Activated CD8-positive, alpha-beta memory T cell treated with anti-CD3 and anti-CD28 coated beads, Interleukin-2, amount 50 U/mL, for 1 hour (primary cell): Measurements from ENCODE around the gene KRT6A.

Experiments used
- DNase-seq: peaks from one replicate; pipeline ENCODE4 v3.0.0-alpha.2; 2020; ENCODE audit errors: extremely low read depth

Gene KRT6A

DNA sequence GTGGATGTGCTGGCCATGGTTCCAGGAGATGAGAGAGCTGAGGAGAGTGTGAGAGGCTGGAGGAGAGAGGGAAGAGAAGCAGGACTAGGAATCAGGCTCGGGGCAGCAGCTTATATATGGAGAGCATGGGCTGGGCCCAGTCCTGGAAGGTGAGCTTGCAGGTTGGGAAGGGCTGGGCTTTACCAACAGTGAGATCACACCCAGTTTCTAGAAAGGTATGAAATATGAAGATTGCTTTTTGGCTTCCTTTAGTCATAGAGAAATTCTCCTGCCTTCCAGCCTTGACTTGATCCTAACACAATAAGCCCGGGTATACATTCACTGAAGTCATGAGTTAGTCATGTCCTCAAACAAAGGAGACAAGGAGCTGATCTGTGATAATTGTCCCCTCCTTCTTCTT is at the start of gene KRT6A:
KRT6A (minus strand) TSS at position 86 of the 400 bp plus-strand sequence; CDS start at position 17, 69 bp downstream.
- no peak for DNase-seq

DNA sequence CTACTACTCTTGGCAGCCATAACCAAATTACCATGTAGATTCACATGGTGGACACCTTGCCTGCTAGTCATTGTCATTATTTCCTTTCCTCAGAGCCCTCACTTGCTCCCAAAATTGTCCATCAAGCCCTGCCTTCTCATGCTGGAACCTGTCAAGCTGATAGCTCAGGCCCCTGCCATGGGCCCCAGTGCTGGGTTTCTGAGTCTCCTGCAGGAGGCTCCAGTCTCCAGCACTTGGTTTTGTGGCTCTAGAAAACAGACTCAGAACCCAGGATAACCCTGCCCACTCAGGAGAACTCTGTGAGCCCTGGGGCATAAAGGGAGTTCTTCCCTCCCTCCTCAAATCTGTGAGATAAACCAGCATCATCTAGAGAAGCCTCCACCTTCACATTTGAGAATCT is 49.1 kb upstream of the KRT6A start:
- DNase-seq: no peak

DNA sequence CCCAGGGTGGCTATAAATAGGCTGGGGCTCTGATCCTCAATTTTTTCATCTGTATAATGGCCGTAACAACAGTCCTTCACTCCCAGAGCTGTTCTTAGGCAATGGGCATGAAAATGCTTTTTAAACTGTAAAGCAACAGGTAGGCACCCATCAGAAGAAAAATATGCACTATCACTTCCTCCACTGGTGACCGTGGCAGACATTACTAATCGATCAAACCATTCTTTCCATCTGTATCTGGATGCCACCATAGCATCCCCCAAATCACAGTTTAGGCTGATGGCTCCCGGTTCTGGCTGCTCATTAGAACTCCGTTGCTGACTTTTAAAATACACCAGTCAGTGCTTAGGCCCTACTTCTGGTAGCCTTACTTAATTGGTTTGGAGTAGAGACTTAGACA is 48.7 kb upstream of the KRT6A start:
- DNase-seq: no peak

DNA sequence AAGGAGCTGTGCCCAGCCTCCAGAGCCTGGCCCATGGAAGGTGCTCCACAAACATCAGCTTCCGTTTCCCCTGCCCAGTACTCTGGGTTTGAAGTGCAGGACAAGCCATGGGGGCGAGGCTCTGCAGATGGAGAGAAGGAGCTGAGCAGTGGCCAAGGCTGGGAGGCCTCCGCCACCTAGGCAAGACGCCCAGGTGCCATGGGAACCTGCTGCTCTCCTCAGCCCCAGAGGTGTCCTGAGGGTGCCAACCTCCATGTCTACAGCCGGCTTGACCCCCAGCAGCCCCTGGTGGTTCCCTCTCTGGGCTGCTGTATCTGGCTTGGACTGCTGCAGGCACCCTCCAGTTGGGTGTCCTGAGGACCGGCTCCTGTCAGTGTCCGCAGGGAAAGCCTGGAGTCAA is 47.5 kb upstream of the KRT6A start:
- DNase-seq: no peak

DNA sequence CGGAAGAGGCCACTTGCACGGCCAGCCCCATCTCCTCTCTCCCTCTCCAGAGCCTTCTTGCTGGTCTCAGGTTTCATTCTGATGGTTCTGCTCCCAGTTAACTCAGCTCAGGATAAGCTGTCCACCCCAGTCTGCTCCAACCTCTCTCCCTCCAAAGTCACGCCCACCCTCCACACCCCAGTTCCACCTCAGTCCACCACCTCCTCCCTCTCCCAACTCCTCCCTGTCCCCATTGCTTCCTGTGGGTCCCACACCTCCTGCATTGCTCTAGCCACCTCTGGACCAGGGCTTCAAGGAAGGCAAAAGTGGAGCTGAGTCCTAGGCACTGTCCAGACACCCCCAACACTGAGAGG is 46.7 kb upstream of the KRT6A start:
- DNase-seq: no peak

DNA sequence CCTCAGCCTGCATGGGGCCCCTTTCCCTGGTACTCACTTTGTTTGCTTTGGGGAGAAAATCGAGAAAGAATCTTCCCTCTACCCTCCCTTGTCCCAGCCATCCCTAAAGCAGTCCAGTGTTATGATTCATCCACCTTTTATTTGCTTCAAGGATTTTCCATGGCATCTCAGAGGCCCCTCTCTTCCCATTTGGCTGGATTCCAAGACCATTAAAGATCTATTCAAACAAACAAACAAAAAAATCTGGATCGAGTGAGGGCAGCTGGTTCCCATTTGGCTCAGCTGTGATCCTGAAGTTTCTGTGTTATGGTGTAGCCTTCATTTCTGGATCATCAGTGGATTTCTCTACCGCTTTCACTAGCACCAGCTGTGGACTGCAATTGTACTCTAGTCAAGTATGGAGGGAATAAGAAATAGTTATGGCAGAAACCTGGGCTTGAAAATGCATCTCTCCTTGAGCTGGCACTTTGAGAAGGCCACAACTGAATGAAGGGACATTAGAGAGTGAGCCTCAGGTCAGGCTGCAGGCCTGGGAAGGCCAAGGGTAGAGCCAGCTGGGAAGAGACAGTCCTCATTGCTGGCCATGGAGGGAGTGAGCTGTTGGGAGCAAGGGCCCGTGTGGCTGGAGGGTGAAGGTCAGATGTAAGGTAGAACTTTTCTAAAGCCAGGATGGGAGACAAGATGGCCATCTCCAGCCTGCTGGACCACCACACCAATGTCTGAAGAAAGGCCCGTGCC is 46.2 kb upstream of the KRT6A start:
- DNase-seq: no peak

DNA sequence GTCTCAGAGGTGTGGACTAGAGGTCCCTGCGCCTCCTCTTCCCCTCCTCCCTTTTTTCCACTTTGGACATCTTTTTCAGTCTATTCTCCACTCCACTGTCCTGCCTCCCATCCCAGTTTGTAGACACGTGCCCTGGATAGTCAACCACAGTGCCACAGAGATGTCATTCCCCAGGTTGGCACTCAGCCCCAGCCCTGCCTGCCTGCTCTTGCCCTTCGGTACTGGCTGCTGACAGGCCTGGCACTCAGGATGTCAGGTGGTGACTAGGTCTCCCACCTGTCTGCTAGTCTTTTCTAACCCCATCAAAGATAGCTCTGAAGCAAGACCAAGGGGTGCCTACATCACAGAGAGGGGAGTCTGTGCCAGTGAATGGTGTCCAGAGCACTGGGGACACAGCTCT is 44.0 kb upstream of the KRT6A start:
- DNase-seq: no peak

DNA sequence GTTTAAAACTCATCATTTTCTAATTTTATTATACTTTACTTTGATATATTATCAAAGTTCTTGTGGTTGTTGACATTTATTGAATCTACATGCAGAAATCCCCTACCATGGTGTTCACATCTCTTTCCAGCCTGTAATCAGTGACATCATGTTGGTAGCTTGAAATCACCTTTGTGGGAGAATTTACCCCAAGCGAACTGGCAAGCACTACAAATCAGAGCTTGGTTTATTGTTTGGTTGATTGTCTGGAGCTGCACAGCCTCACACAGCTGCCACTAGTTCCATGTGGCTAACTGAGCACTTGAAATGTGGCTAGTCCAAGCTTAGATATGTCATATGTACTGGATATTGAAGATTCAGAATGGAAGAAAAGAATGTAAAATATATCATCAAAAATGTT is 42.5 kb upstream of the KRT6A start:
- no peak for DNase-seq

DNA sequence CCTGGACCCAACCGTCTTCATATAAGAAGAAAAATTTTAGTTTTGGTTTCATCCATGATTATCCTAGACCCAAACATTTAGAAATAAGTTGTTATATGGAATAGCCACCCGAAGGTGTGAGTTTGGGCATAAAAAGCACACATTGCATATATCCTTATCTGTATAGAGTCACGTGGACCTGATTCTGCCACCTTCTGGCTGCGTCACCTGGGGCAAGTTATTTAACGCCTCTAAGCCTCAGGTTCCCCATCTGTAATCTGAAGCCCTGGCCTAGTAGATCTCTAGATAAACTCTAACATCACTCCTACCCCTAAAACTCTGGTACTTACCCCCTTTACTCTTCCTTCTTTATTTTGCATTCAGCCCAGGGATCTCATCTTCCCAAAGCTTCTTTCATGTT is 41.4 kb upstream of the KRT6A start:
- no peak for DNase-seq

DNA sequence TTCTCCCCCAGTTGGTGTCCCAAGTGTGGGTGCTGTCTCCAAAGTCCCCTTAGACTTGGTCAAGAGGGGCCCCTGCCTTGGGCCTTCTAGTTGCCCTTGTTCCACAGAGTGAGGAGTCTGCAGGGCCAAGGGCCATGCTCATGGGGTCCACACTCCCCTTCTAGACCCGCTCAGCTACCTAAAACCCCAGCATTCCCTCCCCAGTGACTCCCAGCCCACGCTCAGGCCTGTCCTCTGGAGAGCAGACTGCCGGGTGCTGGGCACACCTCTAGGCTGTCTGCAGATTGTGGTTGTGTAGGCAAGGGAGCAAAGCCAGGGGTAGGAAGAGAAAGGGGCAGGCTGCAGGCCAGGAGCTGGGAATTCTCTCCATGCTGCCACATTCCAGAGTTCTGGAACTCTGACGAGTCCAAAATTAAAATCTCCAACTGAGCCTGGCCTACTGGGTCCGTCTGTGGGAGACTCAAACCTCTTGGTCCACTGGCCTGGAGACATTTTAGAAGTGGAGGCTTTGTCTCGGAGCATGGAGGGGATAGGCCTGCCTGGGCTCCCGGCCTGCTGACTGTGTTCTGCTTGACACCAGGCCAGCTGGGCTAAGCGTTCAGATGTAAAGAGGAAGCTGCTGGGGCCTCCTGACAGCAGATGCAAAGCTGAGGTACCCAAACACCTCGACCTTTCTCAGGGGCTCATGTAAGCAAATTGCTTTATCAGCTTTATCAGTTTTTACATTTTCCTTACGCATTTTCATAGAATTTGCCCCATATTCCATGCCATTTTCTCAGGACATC is 40.8 kb upstream of the KRT6A start:
- no peak for DNase-seq

DNA sequence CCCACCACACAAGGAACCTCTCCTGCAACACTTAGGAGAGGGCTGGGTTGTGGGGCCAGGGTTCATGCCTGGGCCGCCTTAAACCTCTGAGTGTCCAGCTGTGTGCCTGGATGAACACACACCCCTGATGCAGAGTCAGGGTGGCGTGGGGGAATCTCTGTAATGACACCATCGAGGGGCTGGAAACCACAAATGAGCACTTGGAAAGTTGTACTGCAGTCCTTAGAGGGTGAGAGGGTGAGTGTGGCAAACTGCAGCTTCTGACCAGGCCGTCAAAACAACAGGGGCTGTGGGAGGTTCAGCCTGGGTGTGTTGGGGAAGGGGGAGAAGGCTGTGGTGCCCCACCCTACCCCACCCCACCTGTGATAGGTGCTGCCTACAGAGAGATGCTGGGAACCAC is 39.6 kb upstream of the KRT6A start:
- DNase-seq: no peak

DNA sequence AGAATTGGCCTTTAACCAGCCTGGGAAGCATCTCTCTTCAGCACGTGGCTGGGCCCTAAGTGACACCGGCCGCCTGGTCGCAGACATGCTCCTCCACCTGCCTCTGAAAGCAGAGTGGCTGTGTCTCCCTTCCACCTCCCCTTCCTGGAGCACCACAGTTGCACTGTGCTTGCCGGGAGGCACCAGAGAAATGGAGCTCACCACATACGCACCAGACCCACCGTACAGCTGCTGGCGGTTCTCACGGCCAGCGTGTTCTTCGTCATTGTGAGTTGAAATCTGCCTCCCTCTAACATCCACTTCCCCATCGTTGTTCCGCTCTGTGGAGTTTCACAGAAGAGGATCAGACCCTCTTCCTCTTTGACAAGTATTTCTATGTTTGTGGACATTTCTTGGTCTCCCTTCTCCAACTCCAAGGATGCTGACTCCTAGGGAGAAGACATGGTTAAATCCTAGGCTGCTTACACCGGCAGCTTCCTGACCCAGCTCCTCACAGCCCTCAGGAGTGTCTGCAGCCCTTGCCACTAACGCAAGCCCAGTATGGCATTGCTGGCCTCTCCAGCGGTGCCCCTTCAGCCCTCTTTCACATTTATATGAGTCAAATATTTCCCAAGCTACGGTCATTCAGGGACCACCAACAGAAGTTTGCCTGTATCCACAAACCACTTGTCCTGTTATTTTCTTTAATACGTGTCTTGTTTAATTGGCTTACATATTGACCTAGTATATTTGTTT is 38.7 kb upstream of the KRT6A start:
- no peak for DNase-seq

DNA sequence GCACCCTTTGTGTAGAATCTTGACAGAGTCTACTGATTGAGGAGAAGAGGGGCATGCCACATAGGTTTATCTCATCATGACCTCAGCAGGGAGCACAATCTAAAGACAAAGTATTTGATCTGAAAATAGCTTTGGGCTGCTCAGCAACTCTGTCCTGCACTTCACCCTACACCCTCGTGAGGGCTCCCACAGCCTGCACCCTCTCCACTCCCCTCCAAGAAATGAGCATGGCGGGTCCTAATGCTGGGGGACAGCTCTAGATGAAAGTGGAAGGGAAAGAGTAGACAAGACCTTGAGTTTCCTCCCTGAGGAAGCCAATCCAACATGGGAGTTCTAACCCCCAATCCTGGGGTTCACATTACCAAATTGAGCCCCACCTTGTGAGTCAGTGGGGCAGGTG is 37.8 kb upstream of the KRT6A start:
- no peak for DNase-seq

DNA sequence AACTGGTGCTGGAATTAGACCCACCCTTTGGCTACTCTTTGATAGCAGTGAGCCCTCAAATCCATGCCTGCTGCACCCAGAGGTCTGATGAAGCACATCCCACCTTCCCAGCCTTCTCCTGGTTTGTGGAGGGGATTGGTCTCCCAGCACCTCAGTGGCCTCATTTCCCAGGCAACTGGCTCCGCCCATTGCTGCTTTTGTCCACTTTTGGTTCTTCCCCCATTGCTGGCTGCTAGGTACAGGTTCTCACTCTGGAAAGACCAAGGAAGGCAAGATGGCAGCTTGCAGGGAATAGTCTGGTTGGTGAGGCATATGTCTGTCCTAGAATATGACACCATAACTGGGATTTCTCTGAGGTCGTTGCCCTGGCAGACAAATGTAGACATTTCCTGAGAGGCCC is 37.3 kb upstream of the KRT6A start:
- DNase-seq: no peak

DNA sequence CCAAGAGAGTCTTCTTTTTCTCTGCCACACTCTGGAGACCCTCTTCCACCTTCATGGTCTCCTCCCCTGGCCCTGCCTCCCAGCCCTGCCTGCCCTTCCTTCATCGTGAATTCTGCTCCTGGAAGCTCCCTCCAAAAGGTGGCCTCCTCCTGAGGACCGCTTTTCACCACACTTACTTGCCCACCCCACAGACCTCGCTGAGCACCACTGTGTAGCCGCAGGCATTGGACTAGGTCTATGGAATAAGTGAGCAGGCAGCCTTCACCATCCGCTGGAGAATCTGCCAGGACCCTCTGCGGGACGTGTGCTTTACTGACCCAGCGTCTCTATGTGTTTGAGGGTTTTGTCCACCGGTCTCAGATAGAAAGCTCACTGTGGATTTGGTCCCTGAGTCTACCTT is 36.8 kb upstream of the KRT6A start:
- DNase-seq: no peak

DNA sequence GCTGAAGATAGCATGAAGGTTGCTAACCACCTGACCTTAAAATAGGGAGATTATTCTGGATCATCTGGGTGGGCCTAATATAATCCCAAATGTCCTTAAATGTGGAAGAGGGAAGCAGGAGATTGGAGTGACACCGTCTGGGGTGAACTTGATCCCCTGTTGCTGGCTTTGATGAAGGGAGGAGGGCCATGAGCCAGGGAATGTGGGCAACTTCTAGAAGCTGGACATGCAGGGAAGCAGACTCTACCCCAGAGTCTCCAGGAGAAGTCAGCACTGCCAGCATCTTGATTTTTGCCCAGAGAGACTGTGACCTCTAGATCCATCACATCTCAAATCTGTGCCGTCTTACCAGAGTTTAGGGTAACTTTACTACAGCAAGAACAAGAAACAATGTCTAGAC is 36.4 kb upstream of the KRT6A start:
- no peak for DNase-seq

DNA sequence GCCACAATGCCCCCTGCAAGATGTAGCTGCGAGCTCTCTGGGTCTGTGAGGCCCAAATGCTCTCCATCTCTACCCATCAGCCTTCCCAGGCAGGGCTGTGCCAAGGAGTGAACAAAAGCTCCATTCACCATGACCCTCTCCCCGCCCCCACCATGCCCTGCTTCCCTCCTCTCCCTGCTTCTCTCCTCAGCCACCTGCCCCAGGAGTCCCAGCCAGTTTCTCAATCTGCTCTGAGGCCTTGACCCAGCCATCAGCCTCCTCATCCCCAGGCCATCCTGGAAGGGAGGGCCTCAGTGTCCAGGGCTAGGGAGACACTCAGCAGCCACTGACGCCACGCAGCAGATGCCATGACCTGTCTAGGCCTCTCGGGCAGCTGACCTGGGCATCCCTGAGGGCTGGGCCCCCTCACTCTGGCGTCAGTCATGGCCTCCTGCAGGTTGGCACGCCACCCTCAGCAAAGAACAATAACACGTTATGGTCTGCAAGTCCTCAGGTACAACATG is 35.6 kb upstream of the KRT6A start:
- no peak for DNase-seq

DNA sequence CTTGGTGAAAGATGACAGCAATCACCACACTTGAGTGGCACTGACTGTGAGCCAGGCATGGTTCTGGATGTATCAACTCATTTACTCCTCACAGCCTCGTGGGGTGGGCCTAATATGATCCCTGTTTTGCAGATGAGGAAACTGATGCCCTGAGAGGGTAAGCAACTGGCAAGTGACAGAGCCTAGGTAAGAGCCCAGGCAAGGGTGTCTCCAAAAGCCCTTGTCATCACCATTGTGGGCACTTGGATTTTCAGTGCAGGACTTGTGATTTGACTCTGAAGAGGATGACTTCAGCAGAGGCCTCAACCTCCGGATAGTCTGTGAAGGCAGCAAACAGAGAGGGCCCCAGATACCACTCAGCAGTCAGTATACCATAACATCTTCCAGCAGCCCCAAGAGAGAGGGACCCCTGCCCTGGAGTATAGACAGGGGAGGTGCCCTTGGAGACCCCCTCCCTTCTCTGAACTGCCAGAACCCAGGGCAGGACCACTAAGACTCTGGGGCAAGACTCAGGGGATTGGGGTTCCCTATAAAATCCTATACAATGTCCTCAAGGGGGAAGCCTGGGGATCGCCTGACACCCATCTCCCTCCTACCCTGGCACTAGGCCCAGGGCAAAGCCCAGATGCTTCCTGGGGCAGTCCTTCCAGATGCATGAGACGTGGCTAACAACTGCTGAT is 34.2 kb upstream of the KRT6A start:
- no peak for DNase-seq

DNA sequence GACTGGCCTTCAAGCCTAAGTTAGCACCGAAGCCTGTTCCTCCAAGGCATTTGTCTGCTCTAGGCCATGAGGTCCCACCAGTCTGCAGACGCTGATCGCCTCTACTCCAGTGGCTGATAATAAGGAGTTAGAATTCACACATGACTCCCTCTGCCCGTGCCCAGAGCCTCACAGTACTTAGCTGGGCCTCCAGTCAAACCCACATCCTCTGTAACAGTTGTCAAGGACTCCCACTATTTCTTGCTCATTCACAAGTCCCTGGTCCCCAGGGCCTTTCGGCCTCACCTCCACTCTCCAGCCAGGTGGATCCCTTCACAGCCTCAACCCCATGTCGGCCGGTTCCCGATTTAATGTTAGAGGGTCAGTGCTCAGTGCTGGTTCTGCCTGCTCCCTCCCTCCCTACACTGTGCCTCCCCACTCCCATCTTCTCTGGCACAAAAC is 33.5 kb upstream of the KRT6A start:
- DNase-seq: no peak

DNA sequence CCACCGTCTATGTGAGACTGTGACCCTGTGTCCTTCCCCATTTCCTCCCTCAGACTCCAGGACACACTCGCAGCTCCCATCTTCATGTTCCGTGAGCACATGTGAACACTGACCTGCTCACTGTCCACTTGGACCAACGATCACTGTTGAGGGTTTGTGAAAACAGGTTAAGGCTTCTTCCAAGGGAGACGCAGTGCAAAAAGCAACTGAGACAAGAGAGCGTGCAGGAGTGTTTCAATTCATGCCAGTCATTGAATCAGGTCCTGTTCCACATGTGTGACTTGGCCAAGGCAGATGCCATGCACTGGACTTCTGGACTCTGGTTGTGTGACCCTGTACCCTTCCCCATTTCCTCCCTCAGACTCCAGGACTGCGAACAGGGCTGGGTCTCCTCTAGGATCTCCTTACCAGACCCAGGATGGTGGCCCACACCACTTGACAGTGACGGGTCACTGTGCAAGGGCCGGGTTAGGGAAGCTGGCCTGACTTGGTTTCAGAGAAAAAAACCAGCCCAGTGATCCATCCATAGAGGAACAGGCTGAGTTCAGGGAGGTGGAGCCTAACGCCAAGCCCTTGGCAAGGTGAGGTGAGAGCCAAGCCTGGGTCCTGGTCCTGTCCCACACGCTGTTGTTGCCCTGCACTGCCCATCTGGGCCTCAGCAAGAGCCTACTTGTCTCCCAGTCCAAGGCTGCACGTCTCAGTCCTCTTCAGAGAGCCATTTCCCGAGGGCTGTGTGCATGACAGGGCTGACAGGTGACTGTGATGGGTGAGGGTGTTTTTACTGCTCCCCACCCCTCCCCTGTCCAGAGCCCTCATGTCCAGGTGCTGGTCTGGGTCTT is 32.8 kb upstream of the KRT6A start:
- no peak for DNase-seq
